Ascending aorta (tissue), 2 donors: ENCODE results near the gene ARFGAP2. TPM values are rescaled to one million over a fixed set of nuclear protein-coding genes. Genes with fewer than 3 reads are reported as not detected.

ENCODE experiments used
- DNase-seq, 2 donors: peaks; one replicate each; pipeline ENCODE4 v3.0.0-alpha.2; 2019; ENCODE audit warnings: low spot score in 2 of 2
- H3K27ac ChIP-seq, 2 donors: fragments of 200-600 bp; sonication (generic); one replicate each; pipeline ENCODE4 v1.5.1; 2016 to 2017; ENCODE audit warnings: mild to moderate bottlenecking in 1 of 2
- H3K27me3 ChIP-seq: fragments of 200-600 bp; sonication (generic); one replicate; pipeline ENCODE4 v1.5.1; 2017
- H3K36me3 ChIP-seq, 2 donors: fragments of 200-600 bp; sonication (generic); one replicate each; pipeline ENCODE4 v1.5.1; 2016
- H3K4me1 ChIP-seq, 2 donors: fragments of 200-600 bp; sonication (generic); one replicate each; pipeline ENCODE4 v1.5.1; 2016 to 2017; ENCODE audit warnings: mild to moderate bottlenecking in 1 of 2
- H3K4me3 ChIP-seq, 2 donors: fragments of 200-600 bp; sonication (generic); one replicate each; pipeline ENCODE4 v1.5.1; 2016 to 2017; ENCODE audit warnings: mild to moderate bottlenecking in 1 of 2
- H3K9me3 ChIP-seq, 2 donors: fragments of 200-600 bp; sonication (generic); one replicate each; pipeline ENCODE4 v1.5.1; 2016
- intact Hi-C: fragments of 100-400 bp; cut with DNase I; formaldehyde crosslinking; loops from one replicate; pipeline ENCODE4 v1.15.1; 2023
- total RNA-seq: library from RNA; depleted of rRNA; stranded (reverse); fragments of >200 nt; gene quantifications from one replicate; pipeline ENCODE4 v1.1.0, GENCODE V29; 2016
- TF ChIP-seq, protein P1 (sequence below), 3 experiments: fragments of 200-600 bp in 2 of 3; fragments of 450-650 bp in 1 of 3; sonication (generic) in 2 of 3; IDR thresholded peaks; one replicate each; pipeline ENCODE4 v1.5.1; 2016 to 2019; ENCODE audit warnings: antibody characterized with exemption in 3 of 3, mild to moderate bottlenecking in 1 of 3, moderate library complexity in 1 of 3

ARFGAP2 gene
- total RNA-seq, 1 donor from 2014 or later = 66.1 TPM

DNA sequence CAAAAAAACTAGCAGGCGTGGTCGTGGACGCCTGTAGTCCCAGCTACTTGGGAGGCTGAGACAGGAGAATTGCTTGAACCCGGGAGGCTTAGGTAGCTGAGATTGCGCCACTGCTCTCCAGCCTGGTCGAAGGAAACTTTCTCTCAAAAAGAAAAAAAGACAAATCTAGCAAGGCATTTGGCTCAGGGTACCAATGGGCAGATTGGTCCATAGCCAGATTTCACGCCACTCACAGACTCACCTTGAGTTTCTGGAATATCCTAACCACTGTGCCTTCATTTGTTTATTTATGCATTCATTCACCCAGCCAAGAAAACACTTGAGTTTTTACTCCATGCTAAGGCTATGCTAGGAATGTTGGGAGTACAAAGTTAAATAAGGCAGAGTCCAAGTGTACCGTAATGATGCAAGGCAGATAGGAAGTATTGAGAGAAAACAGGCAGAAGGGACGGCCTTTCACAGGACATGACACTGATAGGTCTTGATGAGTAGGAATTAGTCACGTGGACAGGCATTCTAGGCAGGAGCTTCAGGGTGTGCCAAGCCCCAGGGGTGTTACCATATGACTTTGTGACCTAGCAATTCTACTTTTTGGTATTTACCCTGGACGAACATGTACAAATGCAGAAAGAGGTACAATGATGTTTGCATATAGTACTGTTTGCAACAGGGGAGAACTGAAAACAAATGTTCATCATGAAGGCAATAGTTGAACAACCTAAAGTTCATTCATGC, 12.6 kb upstream of the ARFGAP2 start:
- TF ChIP-seq, protein P1, sequence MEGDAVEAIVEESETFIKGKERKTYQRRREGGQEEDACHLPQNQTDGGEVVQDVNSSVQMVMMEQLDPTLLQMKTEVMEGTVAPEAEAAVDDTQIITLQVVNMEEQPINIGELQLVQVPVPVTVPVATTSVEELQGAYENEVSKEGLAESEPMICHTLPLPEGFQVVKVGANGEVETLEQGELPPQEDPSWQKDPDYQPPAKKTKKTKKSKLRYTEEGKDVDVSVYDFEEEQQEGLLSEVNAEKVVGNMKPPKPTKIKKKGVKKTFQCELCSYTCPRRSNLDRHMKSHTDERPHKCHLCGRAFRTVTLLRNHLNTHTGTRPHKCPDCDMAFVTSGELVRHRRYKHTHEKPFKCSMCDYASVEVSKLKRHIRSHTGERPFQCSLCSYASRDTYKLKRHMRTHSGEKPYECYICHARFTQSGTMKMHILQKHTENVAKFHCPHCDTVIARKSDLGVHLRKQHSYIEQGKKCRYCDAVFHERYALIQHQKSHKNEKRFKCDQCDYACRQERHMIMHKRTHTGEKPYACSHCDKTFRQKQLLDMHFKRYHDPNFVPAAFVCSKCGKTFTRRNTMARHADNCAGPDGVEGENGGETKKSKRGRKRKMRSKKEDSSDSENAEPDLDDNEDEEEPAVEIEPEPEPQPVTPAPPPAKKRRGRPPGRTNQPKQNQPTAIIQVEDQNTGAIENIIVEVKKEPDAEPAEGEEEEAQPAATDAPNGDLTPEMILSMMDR (IDR thresholded peaks at IDR 0.05) = no peak
- intact Hi-C loops = loop anchor here (10.0 kb wide), 2 partner anchors 456 to 1344 kb away; partner anchors contain the start of genes CRY2 and MTCH2
- H3K4me3 ChIP-seq = no peak overlapping the region

DNA sequence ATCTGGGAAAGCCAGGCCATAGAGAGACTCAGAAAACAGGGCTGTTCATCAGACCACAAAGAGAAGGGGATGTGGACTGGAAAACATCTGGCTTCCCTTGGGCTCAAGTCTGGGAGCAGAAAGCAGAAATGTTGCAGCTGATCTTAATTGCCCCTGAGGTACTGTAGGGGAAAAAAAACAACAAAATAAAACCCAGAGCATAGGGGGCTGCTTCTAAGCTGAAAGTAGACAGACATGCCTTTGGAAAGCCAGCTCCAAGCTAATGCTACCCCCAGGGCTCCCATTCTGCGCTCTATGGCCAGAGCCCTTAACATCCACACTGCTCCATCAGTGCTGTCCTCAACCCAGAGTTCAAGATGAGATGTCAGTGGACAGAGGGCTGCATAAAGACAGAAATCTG, 11.6 kb upstream of the ARFGAP2 start:
- H3K9me3 ChIP-seq = no peaks in the 10 kb centered on the region
- H3K27ac ChIP-seq = peak overlapping the region; percentile 93 to 95
- H3K36me3 ChIP-seq = no peaks in the 10 kb centered on the region
- TF ChIP-seq, protein P1 (IDR thresholded peaks at IDR 0.05) = no peak
- peaks cover 4 to 31% of the 10 kb centered on the region in 2 donors for H3K4me1 ChIP-seq
- intact Hi-C loops = loop anchor here (10.0 kb wide), 2 partner anchors 457 to 1343 kb away; partner anchors contain the start of genes CRY2 and MTCH2
- H3K27me3 ChIP-seq = no peaks in the 10 kb centered on the region
- no peak overlapping the region for H3K4me3 ChIP-seq
- no peak for DNase-seq

More for the DNA sequence above, 12.6 kb upstream of the ARFGAP2 start:
- Histone ChIP-seq H3K4me1 (peaks cover 4 to 31% of the 10 kb centered on the region in 2 donors), H3K27ac (peak overlapping the region; percentile 43 to 70), H3K27me3 (no peaks in the 10 kb centered on the region), H3K9me3 (no peaks in the 10 kb centered on the region), H3K36me3 (no peaks in the 10 kb centered on the region)
- DNase-seq = no peak

DNA sequence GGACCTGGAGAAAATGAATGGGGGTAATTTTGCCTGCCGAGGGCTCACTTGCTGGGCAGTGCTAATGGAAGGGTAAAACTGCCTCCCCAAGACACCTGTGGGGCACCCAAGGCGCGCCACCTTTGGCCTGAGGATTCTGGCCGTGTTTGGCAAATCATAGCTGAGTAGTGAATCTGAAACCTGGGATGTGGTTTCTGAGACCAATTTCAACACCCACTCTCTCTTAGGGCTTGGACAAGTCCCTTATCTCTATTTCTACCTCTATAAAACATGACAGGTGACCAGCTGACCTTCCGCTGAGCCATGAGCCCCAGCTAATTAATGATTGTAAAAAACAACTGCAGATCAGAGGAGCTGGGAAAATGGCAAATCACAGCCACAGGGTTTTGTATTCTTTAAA, 11.0 kb upstream of the ARFGAP2 start:
- H3K27me3 ChIP-seq = no peaks in the 10 kb centered on the region
- H3K27ac ChIP-seq = peak overlapping the region; percentile 93 to 95
- no peaks in the 10 kb centered on the region for H3K36me3 ChIP-seq
- H3K4me1 ChIP-seq = peaks cover 4 to 31% of the 10 kb centered on the region in 2 donors
- no peaks in the 10 kb centered on the region for H3K9me3 ChIP-seq
- H3K4me3 ChIP-seq = peak overlapping the region; percentile 72 to 87
- intact Hi-C loops = loop anchor here (1.0 to 10.0 kb wide), 4 partner anchors 27 to 1343 kb away; partner anchors contain the start of genes ACP2, CRY2, DDB2 and MTCH2
- DNase-seq = no peak
- TF ChIP-seq, protein P1 (IDR thresholded peaks at IDR 0.05) = no peak

DNA sequence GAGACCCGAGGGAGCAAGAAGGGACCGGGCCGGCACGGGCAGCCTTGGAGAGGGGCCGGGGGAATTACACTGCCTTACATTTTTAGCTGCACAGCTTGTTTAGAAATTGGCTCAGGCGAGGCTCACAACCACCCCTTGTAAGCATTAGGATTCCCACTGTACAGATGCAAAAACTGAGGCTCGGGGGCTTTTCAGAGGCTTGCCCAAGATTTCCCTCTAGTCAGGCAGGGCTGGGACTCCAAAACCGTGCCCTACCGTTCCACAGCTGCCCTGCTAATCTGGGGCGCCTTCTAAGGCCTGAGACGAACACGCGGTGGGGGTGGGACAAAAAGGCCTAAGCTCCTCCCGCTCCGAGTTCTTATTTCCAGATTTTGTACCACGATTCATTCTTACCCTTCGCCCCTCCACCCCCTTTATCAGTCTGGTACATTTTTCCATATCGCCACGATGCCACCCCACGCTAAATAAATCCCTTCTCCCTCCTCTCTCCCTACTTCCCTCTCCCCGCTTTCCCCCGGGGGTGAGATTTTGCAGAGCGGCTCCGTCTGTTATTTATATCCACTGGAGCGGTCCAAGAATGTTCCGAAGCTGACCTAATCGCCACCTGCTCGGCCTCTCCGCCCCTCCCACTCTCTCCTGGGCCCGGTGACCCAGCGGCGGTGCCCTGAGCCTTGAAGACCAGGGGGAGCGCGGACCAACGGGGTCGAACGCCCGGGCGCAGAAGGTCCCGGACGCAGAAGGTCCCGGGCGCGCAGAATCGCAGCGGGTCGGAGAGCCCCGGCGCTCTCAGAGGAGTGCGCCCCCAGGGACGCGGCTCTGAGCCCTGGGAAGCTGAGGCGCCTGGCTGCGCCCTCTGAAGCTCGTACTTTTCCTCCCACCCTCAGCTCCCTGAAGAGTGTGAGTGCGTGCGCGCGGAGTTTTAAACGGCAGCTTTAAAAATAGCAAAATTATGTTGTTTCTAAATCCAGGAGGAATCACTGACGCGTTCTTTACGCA, 10.3 kb upstream of the ARFGAP2 start:
- intact Hi-C loops = loop anchor here (1.0 to 10.0 kb wide), 4 partner anchors 27 to 1342 kb away; partner anchors contain the start of genes ACP2, CRY2, DDB2 and MTCH2
- DNase-seq = peak; percentile 38 to 84

More for the DNA sequence above, 10.3 kb upstream of the ARFGAP2 start:
- H3K4me3 ChIP-seq = peak overlapping the region; percentile 72 to 87
- H3K9me3 ChIP-seq = no peaks in the 10 kb centered on the region
- H3K27me3 ChIP-seq = no peaks in the 10 kb centered on the region
- TF ChIP-seq, protein P1 (IDR thresholded peaks at IDR 0.05) = no peak
- H3K36me3 ChIP-seq = no peaks in the 10 kb centered on the region
- H3K27ac ChIP-seq = peak overlapping the region; percentile 93 to 95
- peaks cover 4 to 31% of the 10 kb centered on the region in 2 donors for H3K4me1 ChIP-seq
